Epidermal melanocyte (primary cell): ENCODE measurements around the gene AMZ2.
"Not testable (repeated sequence)": the region's sequence is repeated elsewhere in the genome, so short reads cannot be mapped to it uniquely, and the experiment has no call there.

ENCODE experiments used
- DNase-seq: peaks from one replicate; pipeline ENCODE4 v3.0.0; 2011; ENCODE audit warnings: low spot score; ENCODE audit not compliant: insufficient read length

The AMZ2 gene

DNA sequence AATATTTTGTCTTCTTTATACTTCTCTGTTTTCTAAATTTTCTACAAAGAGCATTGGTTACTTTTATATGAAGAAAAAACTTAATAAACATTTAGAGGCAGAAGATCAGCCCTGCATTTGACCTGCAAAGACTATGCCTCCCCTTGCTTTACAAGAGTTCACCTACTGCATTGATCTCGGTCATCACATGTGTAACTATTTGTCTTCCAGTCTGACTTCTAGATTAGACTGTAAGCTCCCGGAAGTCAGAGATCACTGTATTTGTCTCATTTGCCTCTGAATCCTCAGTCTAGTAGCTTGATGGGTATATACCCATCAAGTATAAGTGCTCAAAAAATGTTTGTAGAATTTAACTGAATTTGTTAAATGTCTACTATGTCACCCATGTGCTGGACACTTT lies 27.7 kb upstream of the AMZ2 start:
- not testable (repeated sequence) for DNase-seq

DNA sequence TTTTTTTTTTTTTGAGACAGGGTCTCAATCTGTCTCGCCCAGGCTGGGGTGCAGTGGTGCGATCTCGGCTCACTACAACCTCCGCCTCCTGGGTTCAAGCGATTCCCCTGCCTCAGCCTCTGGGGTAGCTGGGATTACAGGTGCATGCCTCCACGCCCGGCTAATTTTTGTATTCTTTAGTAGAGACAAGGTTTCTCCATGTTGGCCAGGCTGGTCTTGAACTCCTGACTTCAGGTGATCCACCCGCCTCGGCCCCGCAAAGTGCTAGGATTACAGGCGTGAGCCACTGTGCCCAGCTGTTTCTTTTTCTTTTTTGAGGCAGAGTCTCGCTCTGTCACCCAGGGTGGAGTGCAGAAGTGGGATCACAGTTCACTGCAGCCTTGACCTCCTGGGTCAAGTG lies 27.1 kb upstream of the AMZ2 start:
- not testable (repeated sequence) for DNase-seq

DNA sequence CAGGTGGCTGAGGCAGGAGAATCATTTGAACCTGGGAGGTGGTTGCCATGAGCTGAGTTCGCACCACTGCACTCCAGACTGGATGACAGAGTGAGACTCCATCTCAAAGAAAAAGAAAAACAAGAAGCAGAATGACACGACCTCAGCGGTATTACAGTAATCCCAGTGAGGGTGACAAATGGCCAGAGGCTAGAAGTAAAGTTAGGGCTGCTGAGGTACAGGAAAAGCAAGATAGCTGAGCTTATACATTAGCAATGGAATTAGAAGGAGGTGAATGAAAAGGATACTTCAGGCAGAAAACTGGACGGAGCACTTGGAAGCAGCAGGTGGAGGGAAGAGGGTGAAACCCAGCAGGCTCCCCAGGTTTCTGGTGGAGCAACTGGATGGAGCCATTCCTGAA lies 26.1 kb upstream of the AMZ2 start:
- no peak for DNase-seq

DNA sequence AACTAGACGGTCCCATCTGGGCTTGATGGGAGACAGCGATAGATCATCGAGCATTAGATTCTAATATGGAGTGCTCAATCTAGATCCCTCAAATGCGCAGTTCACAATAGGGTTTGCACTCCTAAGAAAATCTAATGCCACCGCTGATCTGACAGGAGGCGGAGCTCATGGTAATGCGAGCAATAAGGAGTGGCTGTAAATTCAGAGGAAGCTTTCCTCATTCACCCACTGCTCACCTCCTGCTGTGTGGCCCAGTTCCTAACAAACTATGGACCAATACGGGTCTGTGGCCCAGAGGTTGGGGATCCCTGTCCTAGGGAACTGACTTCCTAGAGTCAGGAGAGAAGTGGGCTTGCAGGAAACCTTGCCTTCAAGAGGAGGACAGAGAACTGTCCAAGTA lies 25.2 kb upstream of the AMZ2 start:
- no peak for DNase-seq

DNA sequence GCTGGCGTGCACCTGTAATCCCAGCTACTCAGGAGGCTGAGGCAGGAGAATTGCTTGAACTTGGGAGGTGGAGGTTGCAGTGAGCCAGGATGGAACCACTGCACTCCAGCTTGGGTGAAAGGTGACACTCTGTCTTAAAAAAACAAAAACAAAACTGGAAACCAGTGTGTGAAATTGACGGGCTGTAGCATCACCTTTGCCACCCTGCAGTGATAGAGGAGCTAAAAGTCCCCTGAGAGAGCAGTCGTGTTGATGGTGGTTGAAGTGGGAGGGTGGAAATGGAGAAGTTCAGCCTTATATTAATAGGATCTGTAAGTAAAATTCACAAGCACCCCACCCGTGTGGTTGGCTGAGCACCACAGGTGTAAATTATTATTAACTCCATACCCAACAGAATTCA lies 22.8 kb upstream of the AMZ2 start:
- DNase-seq = not testable (repeated sequence)

DNA sequence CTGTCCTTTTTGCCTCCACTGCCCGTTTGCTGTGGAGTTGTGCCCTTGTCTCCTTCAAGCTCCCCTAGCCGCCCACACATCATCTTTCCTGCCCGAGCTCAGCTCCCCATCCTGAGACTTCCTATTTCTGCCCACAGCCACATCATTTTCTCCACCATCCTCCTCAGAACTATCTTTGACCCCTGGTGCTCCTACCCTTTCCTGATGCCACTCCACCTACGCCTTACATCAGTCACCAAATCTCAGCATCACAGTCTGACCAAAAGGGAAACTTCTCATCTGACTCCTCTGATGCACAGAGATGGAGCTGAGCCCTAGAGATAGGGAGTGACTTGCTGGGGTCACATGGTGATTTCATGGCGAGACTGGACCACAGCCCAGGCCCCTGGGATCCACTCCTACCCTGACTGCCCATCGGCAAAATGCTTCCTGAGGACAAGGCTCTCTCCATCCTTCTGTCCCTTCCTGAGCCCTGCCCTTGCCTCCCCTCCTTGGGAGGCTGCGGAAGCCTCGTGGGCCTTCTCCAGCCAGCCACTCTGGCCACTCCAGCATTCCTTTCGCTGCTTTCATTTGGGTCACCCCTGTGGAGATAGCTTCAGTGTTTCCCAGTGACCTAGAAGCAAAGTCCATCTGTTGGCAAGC lies 19.7 kb upstream of the AMZ2 start:
- DNase-seq = not testable (repeated sequence)

DNA sequence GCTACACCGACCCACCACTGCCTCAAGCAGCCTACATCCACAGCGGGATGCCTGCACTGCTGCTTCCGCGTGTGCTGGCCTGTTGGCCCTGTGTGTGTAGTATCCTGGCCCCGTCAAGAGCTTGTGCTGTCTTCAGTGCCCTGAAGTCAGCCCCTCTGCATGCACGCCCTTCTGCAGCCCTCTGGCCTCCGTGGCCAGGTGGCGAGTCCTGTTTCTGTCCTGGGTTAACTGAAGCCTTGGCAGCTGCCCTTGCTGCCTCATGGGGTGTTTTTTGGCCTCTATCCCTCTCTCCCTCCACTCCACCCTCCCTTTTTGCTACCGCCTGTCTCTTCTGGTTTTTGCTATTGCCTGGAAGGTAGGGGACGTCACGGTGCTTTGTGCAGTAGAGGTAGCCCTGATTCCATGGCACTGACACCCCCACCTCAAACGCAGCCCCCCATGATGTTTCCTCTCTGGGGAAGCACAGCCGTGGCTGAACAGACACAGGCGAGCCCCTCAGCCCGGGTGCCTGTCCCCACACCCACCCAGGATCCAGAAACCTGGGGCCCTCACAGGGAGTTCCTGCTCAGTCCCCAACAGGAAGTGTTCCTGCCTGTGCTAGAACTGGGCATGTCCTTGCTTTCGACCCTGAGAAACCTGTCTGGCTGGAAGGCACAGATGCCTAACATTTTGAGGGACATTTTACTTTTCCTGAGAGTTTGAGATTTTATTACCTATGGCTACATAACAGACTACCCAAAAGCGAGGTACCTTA lies 18.8 kb upstream of the AMZ2 start:
- no peak for DNase-seq

DNA sequence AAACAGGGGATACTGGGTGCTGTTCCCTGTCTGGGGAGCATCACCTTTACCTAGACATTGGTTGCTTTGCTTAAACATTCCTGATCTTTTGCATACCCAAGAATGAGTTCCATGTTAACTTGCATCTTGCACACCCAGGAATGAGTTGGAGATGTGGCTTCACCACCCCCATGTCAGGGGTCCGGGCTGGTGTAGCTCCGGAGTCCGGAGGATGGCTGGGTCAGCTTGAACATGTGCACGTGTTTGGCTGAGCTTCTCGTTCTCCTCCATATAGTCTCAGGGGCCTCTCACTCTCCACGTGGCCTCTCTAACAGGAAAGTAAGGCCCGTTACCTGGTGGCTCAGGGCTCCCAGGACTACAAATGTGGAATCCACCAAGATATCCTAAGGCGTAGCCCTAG lies 18.2 kb upstream of the AMZ2 start:
- DNase-seq = no peak

DNA sequence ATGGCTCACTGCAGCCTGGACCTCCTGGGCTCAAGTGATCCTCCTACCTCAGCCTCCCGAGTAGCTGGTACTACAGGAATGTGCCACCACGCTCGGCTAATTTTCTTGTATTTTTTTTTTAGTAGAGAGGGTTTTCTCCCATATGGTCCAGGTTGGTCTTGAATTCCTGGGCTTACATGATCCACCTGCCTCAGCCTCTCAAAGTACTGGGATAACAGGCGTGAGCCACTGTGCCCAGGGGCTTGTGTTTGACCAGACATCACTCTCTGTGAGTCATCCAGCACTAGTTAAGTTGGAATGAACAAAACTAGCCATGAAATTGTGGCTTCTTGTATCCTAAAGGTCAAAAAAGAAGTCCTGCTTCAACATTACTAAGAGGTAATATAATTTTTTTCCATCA lies 16.7 kb upstream of the AMZ2 start:
- not testable (repeated sequence) for DNase-seq

DNA sequence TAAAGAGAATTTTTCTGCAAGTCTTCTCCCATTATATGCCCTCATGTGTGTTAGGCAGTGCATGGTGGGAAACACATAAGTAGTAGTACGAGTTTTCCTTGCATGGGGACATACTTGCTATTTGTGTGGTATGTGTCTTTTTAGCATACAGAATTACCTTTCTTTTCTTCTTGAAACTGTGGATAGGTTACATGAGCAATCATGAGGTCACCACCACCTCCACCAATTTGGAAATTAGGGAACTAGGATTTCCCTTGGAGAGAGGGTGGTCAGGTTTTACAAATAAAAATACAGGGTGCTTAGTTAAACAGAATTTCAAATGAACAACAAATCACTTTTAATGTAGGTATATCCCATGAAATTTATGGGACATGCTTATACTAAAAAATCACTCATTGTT lies 16.3 kb upstream of the AMZ2 start:
- DNase-seq = no peak

DNA sequence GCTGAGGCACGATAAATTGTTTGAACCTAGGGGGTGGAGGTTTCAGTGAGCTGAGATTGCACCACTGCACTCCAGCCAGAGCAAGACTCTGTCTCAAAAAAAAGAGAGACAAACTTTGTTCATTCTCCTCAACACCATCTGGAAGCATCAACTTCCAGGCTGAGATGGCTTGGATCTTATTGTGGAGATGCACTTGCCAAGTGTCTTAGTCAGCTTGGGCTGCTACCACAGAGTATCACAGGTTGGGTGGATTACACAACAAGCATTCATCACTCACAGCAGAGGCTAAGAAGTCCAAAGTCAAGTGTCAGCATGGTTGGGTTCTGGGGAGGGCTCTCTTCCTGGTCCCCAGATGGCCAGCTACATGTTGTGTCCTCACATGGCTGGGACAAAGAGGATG lies 15.1 kb upstream of the AMZ2 start:
- DNase-seq = not testable (repeated sequence)

DNA sequence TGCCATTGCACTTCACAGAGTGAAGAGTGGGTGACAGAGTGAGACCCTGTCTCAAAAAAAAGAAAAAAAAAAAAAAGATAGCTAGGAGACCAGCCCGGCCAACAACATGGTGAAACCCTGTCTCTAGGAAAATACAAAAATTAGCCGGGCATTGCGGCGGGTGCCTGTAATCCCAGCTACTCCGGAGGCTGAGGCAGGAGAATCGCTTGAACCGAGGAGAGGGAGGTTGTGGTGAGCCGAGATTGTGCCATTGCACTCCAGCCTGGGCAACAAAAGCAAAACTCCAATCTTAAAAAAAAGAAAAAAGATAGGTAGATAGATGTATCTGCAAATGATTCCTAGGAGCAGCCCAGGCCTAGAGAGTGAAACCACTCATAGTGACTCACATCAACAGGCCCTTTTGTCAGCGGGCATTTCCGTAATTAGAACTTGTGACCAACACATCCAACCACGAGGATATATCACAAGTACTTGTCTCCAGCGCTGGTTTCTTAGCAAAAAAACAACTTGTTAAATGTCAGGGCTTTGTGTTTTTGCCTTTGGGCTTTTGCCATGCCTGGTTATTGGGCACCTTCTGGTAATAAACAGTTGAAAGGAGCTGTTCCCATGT lies 13.0 kb upstream of the AMZ2 start:
- peak; percentile 71 for DNase-seq

DNA sequence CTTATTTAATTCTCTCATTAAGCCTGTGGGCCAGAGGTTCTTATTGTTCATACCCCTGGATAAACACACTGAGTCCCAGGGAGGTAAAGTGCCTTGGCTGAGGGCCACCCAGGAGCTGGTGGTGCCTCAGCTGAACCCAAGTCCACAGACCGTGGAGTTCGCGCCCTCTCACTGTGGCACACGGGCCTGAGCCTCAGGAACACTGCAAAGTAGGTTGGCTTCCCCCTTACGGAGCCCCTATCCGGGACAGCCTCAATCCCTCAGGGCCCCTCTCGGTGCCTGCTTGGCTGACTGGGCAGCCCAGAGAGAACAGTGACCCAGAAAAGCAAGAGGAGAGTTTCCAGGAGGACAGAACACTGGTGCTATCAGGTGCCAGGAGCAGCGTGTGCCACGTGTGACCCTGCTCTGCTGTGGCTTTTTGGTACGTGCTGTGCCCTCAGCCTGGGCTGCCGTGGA lies 12.5 kb upstream of the AMZ2 start:
- DNase-seq = not testable (repeated sequence)

DNA sequence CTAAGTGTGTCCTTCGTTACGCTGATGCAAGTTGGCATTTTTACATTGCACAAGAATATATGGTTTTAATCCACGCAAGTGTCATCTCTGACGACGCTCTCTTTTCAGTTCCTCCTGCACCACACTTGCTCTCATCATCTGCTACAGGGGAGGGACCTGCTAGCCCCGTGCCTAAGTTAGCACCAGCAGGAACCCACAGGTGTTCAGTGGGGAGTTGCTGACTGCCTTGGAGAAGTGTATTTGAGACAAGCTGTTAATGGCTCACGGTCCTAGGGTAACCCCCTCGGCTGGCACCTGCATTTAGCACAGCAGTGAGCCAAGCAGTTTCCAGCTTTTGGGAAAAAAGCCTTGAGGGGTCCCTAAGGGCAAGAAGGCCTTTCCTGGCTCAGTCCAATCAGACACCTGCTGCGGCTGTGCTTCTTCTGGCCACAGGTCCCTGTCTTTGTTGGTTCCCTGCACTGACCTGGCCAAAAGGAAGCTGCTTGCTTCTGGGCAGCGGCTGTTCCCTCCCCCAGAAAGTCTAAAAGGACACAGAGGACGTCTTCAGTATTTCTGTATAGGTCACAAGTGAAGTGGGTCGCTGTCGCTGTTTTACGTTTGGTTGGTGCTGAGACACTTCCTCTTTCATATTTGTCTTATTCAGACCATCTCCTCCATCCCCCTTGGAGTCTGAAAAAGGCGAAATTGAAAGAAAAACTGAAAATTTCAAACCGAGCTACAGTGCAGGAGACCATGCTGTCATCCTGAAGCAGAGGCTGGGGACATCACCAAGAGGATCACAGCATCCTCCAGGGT lies 10.3 kb upstream of the AMZ2 start:
- not testable (repeated sequence) for DNase-seq

DNA sequence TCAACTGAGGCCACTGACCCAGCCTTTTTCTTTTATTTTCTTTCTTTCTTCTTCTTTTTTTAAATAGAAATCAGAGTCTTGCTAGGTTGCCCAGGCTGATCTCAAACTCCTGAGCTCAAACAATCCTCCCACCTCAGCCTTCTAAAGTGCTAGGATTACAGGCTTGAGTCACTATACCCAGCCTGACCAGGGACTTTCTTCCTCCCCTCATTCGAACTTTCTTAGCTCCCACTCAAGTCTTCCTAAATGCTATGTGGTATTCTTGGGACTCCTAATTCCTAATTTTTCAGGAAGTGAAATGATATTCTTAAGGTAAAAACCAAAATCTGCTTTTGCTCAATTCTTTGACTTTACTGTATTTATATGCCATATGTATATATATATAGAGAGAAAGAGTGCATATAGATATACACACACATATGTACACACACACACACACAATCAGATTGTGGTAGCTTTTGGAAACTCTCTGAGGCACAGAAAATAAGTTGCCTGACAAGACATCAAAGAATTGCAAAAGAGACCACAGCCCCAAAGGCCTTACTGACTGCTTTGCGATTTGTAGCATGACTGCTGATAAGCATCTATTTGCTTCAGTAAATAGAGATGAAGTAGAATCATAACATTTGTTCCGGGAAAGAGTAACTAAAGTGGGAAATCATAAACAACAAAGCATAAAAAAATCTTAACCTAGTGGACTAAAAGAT lies 9.5 kb upstream of the AMZ2 start:
- DNase-seq = no peak

DNA sequence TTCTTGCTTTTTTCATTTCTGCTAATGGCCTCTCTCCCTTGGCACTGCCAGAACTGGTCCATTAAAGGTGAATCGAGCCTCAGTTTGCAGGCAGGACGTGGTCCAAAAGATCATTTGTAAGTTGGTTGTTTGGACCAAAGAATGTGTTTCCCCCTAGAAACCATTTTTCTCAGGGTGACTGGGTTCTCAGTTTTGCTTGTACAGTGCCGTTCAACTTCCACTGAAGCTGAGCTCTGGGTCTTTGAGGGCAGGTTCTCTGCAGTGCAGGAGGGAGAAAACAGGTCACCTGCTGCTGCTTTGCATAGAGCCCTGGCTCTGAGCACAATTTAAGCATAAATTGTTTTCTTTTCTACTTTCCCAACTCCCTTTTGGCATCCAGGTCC lies 9.0 kb upstream of the AMZ2 start:
- DNase-seq = no peak

DNA sequence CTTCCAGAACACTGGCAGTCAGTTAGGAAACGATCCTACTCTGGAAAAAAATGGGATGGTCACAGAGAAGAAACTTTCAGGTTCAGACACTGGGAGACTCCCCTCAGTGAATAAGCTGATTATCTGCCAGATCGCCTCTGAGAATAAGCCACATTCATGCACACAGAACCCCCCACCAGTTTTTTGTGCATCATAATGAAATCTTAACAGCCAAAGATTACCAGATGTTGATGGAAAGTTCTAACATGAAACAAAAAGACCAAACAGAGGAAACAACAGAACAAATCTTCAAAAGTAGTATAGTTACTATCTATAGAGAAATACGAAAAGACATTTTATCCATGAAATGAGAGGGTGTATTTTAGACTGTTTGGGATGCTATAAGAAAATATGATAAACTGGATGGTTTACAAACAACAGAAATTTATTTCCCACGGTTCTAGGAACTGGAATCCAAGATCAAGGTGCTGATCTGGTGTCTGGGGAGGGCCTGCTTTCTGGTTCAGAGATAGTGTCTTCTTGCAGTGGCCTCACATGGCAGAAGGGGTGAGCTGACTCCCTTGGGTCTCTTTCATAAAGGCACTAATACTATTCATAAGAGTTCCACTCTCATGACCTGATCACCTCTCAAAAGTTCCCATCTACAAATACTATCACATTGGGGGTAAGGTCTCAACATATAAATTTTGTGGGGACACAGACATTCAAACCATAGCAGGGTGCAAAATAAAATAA lies 8.0 kb upstream of the AMZ2 start:
- DNase-seq = no peak

DNA sequence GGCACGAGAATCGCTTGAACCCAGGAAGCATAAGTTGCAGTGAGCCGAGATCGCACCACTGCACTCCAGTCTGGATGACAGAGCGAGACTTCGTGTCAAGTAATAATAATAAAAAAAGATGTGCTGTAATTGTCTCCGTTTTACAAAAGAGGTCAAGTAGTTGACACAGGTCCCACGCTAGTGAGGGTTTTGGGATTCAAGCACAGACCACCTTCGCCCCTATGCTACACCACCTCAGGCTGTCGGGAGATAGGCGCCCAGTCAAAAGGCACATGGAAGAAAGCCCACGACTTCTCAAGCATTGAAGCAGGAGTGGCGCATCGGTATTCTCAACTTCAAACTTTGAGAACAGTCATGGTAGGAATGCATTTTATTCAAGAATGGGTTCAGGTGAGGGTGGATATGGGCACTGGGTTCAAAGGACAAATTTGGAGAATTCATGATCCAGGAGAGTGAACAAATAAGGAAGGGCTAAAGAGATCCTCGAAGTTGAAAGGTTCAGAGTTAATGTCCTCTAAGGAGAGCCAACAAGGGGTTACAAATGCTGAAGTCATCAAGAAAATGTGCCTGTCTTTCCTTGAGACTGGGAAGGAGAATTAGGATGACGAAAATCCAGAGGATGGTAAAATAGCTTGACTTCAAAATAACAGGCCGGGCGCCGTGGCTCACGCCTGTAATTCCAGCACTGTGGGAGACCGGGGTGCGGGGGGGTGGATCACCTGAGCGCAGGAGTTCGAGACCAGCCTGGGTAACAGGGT lies 1.4 kb upstream of the AMZ2 start:
- no peak for DNase-seq

DNA sequence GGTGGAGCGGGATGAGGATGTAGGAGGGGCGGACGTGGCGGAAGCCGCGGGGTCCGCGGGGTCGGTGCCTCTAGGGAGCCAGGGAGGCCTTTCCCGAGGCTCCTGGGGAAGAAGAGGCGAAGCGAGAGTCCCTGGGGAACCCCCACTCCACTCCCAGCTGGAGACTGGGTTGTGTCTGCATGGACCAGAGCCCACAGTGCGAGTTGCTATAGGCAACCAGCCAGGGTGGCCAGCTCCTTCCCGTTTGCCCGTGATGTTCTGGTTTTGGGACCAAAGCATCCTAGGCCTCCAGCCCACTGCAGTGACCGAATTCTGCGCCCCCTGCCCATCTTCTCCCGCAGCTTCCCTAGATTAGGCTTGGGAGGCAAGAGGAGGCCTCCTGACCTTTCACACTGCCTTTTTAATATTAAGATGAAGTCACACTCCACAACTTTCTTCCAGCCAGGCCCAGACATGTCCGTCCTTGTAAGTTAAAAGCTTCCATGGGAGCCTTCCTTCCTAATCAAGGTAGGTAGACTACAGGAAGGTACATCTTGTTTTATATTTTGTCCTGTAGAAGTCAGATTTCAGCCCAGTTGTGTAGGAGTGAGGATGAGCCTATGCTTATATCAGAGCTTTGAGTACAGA lies 469 bp downstream of the AMZ2 start:
- DNase-seq = peak; percentile 51
